Measurements from ENCODE around the gene WHAMM. TPM values are rescaled to one million over a fixed set of nuclear protein-coding genes. Genes with fewer than 3 reads are reported as not detected.
"Not testable (repeated sequence)": the region's sequence is repeated elsewhere in the genome, so short reads cannot be mapped to it uniquely, and the experiment has no call there.

WHAMM gene, protein sequence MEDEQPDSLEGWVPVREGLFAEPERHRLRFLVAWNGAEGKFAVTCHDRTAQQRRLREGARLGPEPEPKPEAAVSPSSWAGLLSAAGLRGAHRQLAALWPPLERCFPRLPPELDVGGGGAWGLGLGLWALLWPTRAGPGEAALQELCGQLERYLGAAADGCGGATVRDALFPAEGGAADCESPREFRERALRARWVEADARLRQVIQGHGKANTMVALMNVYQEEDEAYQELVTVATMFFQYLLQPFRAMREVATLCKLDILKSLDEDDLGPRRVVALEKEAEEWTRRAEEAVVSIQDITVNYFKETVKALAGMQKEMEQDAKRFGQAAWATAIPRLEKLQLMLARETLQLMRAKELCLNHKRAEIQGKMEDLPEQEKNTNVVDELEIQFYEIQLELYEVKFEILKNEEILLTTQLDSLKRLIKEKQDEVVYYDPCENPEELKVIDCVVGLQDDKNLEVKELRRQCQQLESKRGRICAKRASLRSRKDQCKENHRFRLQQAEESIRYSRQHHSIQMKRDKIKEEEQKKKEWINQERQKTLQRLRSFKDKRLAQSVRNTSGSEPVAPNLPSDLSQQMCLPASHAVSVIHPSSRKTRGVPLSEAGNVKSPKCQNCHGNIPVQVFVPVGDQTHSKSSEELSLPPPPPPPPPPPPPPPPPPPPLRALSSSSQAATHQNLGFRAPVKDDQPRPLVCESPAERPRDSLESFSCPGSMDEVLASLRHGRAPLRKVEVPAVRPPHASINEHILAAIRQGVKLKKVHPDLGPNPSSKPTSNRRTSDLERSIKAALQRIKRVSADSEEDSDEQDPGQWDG
- polyA plus RNA-seq = 10 to 100 TPM in 1 of 4 donors, 1 to 10 TPM in 3; 4.5 to 12.5 (median 6.2) TPM
- long read RNA-seq, donor 1 = 0 reads
- long read RNA-seq, donor 2, full-length matches to known transcripts = 2 of 2 reads
- long read RNA-seq, donor 2, partial matches to known transcripts = 0 of 2 reads
- long read RNA-seq, donor 2, other reads (novel, unspliced or antisense) = 0 of 2 reads
- long read RNA-seq, donor 3 = 0 reads
- long read RNA-seq, donor 4 = 0 reads
- long read RNA-seq, donor 5 = 0 reads
- long read RNA-seq, donor 6 = 0 reads
- long read RNA-seq, donor 7 = 0 reads
- long read RNA-seq, donor 8 = 0 reads
- long read RNA-seq, donor 9 = 0 reads
- long read RNA-seq, donor 10, partial matches to known transcripts = 6 of 6 reads
- long read RNA-seq, donor 10, other reads (novel, unspliced or antisense) = 0 of 6 reads

DNA sequence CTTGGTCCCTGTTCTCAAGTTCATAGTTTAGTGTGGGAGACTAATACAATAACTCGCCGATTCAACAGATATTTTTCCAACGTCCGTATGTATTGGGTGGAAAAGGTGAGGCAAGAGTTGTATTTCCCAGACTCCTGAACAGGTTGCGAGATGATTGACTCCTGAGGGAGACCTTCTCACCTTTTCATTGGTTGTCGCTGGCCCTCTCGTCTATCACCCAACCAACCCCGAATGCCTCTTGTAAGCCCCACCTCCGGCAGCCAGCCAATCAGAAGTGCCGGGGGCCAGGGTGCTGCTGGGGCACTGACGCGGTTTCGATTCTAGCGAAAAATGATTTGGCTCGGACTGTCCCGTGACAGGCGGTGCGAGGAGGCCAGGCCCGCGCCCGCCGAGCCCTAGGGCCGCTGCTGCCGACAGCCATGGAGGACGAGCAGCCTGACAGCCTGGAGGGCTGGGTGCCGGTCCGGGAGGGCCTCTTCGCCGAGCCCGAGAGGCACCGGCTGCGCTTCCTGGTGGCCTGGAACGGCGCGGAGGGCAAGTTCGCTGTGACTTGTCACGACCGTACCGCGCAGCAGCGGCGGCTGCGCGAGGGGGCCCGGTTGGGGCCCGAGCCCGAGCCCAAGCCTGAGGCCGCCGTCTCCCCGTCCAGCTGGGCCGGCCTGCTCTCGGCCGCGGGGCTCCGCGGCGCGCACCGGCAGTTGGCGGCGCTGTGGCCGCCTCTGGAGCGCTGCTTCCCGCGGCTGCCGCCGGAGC, at the start of gene WHAMM:
WHAMM (plus strand) TSS at position 321 of the 753 bp plus-strand sequence; CDS start at position 420, 99 bp downstream.
- H3K27me3 ChIP-seq (ENCODE audit: control insufficient read depth in 3 of 3, insufficient read depth in 3 of 3, low read length in 3 of 3) = no peaks in the 10 kb centered on the region
- peak; percentile 98 to 100 for DNase-seq
- peaks cover 0 to 4% (median 3%) of the 10 kb centered on the region in 3 donors for H3K4me1 ChIP-seq (ENCODE audit: control insufficient read depth in 3 of 3, insufficient read depth in 2 of 3, low read depth in 1 of 3, low read length in 2 of 3)
- H3K9me3 ChIP-seq (ENCODE audit: control insufficient read depth in 2 of 2, insufficient read depth in 1 of 2, low read depth in 1 of 2, low read length in 1 of 2) = no peaks in the 10 kb centered on the region
- 0% methylated on average over 45 to 67 of the region's 67 CpGs for WGBS, 3 donors
- FAIRE-seq = no peak
- peaks cover 2 to 11% (median 4%) of the 10 kb centered on the region in 3 donors for H3K36me3 ChIP-seq (ENCODE audit: control insufficient read depth in 3 of 3, insufficient read depth in 2 of 3, low read depth in 1 of 3, low read length in 3 of 3)
- H3K27ac ChIP-seq (ENCODE audit: low read depth in 1 of 3, low read length in 2 of 3) = peak within 1 kb of the TSS; percentile 99 to 100 (median 100)
- H3K4me3 ChIP-seq (ENCODE audit: low read depth in 1 of 3, low read length in 3 of 3) = peak within 1 kb of the TSS; percentile 77 to 96 (median 94)

DNA sequence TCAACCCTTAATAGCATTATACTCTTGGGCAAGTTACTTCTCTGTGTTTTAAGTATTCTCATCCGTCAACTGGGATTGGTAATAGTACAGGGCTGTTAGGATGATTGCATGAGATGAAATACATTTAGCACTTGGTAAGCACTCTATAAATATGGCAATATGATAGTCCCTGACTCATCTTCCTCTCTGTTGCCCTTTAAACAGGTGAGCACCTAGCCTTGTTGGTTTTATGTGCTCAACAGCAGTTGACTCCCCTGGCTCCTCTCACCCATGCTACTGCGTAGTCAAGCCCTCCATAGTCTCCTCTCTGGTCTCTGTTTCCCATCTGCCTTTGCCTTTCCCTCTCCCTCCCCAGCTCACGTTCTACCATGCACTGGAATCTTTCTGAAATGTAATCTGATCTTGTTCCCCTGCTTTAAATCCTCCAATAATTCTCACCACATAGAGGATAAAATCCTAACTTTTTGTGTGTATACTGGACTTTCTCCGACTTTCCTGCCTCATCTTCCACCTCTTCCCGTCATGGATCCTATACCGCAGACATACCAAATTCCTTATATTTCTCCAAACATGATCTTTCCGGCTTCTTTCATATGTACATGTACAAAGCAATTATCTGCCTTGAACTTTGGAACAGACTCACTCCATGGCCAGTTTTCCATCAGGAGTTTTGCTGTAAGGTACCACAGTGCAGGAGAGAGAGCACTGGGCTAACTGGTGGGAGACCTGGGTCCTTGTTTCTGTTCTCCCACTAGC, 45.9 kb upstream of the WHAMM start:
- 65 to 86% (median 82%) methylated on average over 7 of the region's 7 CpGs for WGBS, 3 donors
- Histone ChIP-seq H3K4me1 (ENCODE audit: control insufficient read depth in 3 of 3, insufficient read depth in 2 of 3, low read depth in 1 of 3, low read length in 2 of 3) (no peaks in the 10 kb centered on the region), H3K36me3 (ENCODE audit: control insufficient read depth in 3 of 3, insufficient read depth in 2 of 3, low read depth in 1 of 3, low read length in 3 of 3) (peaks cover 0 to 17% (median 4%) of the 10 kb centered on the region in 3 donors), H3K9me3 (ENCODE audit: control insufficient read depth in 2 of 2, insufficient read depth in 1 of 2, low read depth in 1 of 2, low read length in 1 of 2) (no peaks in the 10 kb centered on the region), H3K4me3 (ENCODE audit: low read depth in 1 of 3, low read length in 3 of 3) (no peak overlapping the region), H3K27me3 (ENCODE audit: control insufficient read depth in 3 of 3, insufficient read depth in 3 of 3, low read length in 3 of 3) (no peaks in the 10 kb centered on the region), H3K27ac (ENCODE audit: low read depth in 1 of 3, low read length in 2 of 3) (no peak overlapping the region)
- FAIRE-seq = no peak
- DNase-seq = peak; percentile 5 to 10

DNA sequence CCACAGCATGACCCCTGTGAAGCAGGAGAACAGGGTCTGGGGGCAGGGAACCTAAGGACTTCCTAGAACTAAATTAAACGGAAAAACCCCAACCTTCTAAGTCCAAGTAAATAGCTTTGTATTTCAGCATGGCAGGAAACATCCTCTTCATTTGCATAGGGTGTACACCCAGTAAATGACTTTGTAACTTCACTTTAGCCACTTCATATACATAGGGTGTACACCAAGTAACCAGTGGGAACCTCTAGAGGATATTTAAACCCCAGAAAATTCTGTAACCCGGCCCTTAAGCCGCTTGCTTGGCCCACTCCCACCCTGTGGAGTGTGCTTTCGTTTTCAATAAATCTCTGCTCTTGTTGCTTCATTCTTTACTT, 45.3 kb upstream of the WHAMM start:
- peaks cover 0 to 16% (median 4%) of the 10 kb centered on the region in 3 donors for H3K36me3 ChIP-seq (ENCODE audit: control insufficient read depth in 3 of 3, insufficient read depth in 2 of 3, low read depth in 1 of 3, low read length in 3 of 3)
- H3K27me3 ChIP-seq (ENCODE audit: control insufficient read depth in 3 of 3, insufficient read depth in 3 of 3, low read length in 3 of 3) = no peaks in the 10 kb centered on the region
- no peaks in the 10 kb centered on the region for H3K4me1 ChIP-seq (ENCODE audit: control insufficient read depth in 3 of 3, insufficient read depth in 2 of 3, low read depth in 1 of 3, low read length in 2 of 3)
- H3K9me3 ChIP-seq (ENCODE audit: control insufficient read depth in 2 of 2, insufficient read depth in 1 of 2, low read depth in 1 of 2, low read length in 1 of 2) = no peaks in the 10 kb centered on the region
- no peak overlapping the region for H3K27ac ChIP-seq (ENCODE audit: low read depth in 1 of 3, low read length in 2 of 3)
- DNase-seq (no peak), FAIRE-seq (no peak)
- no peak overlapping the region for H3K4me3 ChIP-seq (ENCODE audit: low read depth in 1 of 3, low read length in 3 of 3)
- WGBS, 3 donors = 86 to 88% (median 86%) methylated on average over 4 of the region's 4 CpGs

DNA sequence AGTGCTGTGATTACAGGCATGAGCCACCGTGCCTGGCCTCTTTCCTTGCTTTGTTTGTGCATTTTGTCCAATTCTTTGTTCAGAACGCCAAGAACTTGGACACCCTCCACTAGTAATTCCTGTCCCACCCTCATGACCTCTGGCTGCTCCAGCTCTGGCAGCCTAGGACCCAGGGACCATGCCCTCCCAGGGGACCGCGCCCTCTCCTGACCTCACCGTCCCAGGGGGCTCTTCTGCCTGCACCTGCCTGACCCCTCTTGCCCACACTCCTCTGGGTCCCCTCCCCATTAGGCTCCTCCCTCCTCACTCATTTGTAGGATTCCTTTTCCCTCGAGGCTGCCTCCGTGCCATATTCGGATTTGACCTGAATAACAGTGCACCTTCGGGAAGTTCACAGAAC, 44.7 kb upstream of the WHAMM start:
- 87 to 92% (median 87%) methylated on average over 9 of the region's 9 CpGs for WGBS, 3 donors
- Histone ChIP-seq H3K4me1 (ENCODE audit: control insufficient read depth in 3 of 3, insufficient read depth in 2 of 3, low read depth in 1 of 3, low read length in 2 of 3) (no peaks in the 10 kb centered on the region), H3K4me3 (ENCODE audit: low read depth in 1 of 3, low read length in 3 of 3) (no peak overlapping the region), H3K36me3 (ENCODE audit: control insufficient read depth in 3 of 3, insufficient read depth in 2 of 3, low read depth in 1 of 3, low read length in 3 of 3) (peaks cover 0 to 15% (median 4%) of the 10 kb centered on the region in 3 donors), H3K9me3 (ENCODE audit: control insufficient read depth in 2 of 2, insufficient read depth in 1 of 2, low read depth in 1 of 2, low read length in 1 of 2) (no peaks in the 10 kb centered on the region), H3K27ac (ENCODE audit: low read depth in 1 of 3, low read length in 2 of 3) (no peak overlapping the region), H3K27me3 (ENCODE audit: control insufficient read depth in 3 of 3, insufficient read depth in 3 of 3, low read length in 3 of 3) (no peaks in the 10 kb centered on the region)
- no peak for FAIRE-seq
- DNase-seq = no peak

DNA sequence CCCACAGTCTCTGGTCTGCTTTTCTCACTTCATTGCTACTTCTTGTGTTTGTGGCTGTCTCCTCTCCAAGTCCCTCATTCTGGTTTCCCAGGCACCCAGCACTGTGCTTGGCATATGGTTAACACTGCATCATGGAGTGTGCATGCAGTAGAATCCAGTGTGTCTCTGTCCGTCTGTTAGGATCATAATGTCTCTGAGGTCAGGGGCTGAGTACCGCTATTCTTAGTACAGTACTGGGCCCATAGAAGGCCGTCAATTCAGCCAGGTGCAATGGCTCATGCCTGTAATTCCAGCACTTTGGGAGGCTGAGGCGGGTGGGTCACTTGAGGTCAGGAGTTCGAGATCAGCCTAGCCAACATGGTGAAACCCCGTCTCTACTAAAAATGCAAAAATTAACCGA, 43.2 kb upstream of the WHAMM start:
- not testable (repeated sequence) for FAIRE-seq; H3K9me3 ChIP-seq (ENCODE audit: control insufficient read depth in 2 of 2, insufficient read depth in 1 of 2, low read depth in 1 of 2, low read length in 1 of 2); H3K27me3 ChIP-seq (ENCODE audit: control insufficient read depth in 3 of 3, insufficient read depth in 3 of 3, low read length in 3 of 3); H3K4me3 ChIP-seq (ENCODE audit: low read depth in 1 of 3, low read length in 3 of 3); H3K4me1 ChIP-seq (ENCODE audit: control insufficient read depth in 3 of 3, insufficient read depth in 2 of 3, low read depth in 1 of 3, low read length in 2 of 3); DNase-seq; H3K27ac ChIP-seq (ENCODE audit: low read depth in 1 of 3, low read length in 2 of 3)
- WGBS, 3 donors = 90 to 92% (median 91%) methylated on average over 7 of the region's 7 CpGs
- peaks cover 0 to 15% (median 0%) of the 10 kb centered on the region in 3 donors for H3K36me3 ChIP-seq (ENCODE audit: control insufficient read depth in 3 of 3, insufficient read depth in 2 of 3, low read depth in 1 of 3, low read length in 3 of 3)

DNA sequence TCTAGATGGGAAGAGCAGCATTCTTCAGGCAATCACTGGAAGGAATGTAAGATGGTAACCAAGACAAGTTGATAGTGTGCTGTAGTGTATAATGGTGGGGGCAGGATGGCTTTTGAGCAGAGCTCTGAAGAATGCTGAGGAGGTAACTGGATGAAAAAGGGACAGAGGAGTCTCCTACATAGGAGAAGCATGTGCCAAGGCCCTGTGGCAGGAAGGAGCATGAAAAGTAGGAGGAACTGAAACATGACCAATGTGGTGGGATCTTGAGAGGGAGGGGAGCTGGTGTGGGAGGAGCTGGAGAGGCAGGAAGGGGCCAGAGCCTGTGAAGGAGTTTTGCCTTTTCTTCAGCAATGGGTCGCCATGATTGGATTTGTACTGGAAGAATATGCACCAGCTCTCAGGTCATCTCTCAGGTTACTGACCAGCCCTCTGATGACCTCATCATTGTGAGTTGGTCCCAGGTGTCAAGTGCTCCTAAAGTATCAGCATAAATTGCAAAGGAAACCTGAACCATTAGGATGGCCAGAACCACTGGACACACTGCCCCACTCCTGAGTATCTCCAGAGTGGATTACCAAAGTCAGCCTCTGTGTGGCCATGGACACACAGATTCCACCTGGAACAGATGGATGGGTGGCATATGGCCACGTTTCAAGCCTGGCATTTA, 42.1 kb upstream of the WHAMM start:
- no peaks in the 10 kb centered on the region for H3K27me3 ChIP-seq (ENCODE audit: control insufficient read depth in 3 of 3, insufficient read depth in 3 of 3, low read length in 3 of 3)
- FAIRE-seq (no peak), DNase-seq (no peak)
- H3K9me3 ChIP-seq (ENCODE audit: control insufficient read depth in 2 of 2, insufficient read depth in 1 of 2, low read depth in 1 of 2, low read length in 1 of 2) = no peaks in the 10 kb centered on the region
- H3K4me3 ChIP-seq (ENCODE audit: low read depth in 1 of 3, low read length in 3 of 3) = no peak overlapping the region
- WGBS, 3 donors = 85 to 86% (median 85%) methylated on average over 2 of the region's 2 CpGs
- H3K27ac ChIP-seq (ENCODE audit: low read depth in 1 of 3, low read length in 2 of 3) = no peak overlapping the region
- peaks cover 0 to 12% (median 0%) of the 10 kb centered on the region in 3 donors for H3K36me3 ChIP-seq (ENCODE audit: control insufficient read depth in 3 of 3, insufficient read depth in 2 of 3, low read depth in 1 of 3, low read length in 3 of 3)
- H3K4me1 ChIP-seq (ENCODE audit: control insufficient read depth in 3 of 3, insufficient read depth in 2 of 3, low read depth in 1 of 3, low read length in 2 of 3) = no peaks in the 10 kb centered on the region

DNA sequence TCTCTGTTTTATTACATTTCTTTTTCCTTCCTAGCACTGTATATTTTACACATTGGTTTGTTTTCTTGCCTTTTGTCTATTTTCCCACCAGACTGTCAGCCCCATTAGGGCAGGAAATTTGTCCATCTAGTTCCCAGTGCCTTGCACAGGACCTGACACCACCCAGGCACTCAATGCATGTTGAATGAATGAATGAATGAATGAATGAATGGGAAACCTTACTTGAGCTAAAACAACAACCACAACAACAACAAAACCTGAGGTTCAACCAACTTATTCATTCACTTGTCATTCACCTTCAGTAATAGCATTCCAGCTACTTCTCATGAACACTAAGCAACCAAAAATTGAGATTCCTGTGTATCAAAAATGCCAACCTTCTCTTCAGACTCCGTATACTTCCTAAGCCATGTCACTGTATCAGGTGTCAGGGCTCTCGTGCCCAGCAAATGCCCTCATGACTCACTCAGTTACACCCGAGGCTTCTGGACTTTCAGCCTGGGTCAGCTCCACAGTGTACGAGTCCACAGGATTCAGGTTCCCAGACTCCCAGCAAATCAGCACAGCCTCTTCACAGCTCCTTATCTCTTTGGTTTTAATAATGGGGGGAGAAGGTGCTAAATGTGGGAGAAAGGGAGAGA, 40.9 kb upstream of the WHAMM start:
- no peak overlapping the region for H3K27ac ChIP-seq (ENCODE audit: low read depth in 1 of 3, low read length in 2 of 3)
- FAIRE-seq = no peak
- H3K4me3 ChIP-seq (ENCODE audit: low read depth in 1 of 3, low read length in 3 of 3) = no peak overlapping the region
- DNase-seq = peak; percentile 21 to 84
- H3K36me3 ChIP-seq (ENCODE audit: control insufficient read depth in 3 of 3, insufficient read depth in 2 of 3, low read depth in 1 of 3, low read length in 3 of 3) = peaks cover 0 to 12% (median 0%) of the 10 kb centered on the region in 3 donors
- H3K9me3 ChIP-seq (ENCODE audit: control insufficient read depth in 2 of 2, insufficient read depth in 1 of 2, low read depth in 1 of 2, low read length in 1 of 2) = no peaks in the 10 kb centered on the region
- no peaks in the 10 kb centered on the region for H3K27me3 ChIP-seq (ENCODE audit: control insufficient read depth in 3 of 3, insufficient read depth in 3 of 3, low read length in 3 of 3)
- 22 to 68% (median 50%) methylated on average over 4 of the region's 4 CpGs for whole genome bisulfite sequencing, 3 donors
- H3K4me1 ChIP-seq (ENCODE audit: control insufficient read depth in 3 of 3, insufficient read depth in 2 of 3, low read depth in 1 of 3, low read length in 2 of 3) = no peaks in the 10 kb centered on the region

Measured in small intestine (tissue), 16 donors.